Heart right ventricle (tissue), 16 donors: Measurements from ENCODE around the gene GHITM. TPM values are rescaled to one million over a fixed set of nuclear protein-coding genes. Genes with fewer than 3 reads are reported as not detected.
"Not testable (repeated sequence)": the region's sequence is repeated elsewhere in the genome, so short reads cannot be mapped to it uniquely, and the experiment has no call there.

Source experiments
- ATAC-seq, 8 donors: fragments of 200-7000 bp; cut with Tn5 transposase; one replicate each; pipeline ENCODE4 v1.9.1; 2020; ENCODE audit warnings: mild to moderate bottlenecking in 8 of 8, moderate library complexity in 8 of 8, moderate number of reproducible peaks in 1 of 8
- DNase-seq, 2 donors: peaks; one replicate each; pipeline ENCODE4 v3.0.0-alpha.2; 2020
- H3K27ac ChIP-seq, 10 donors: fragments of 200-600 bp; sonication (generic) in 2 of 10; one replicate each; pipeline versions ENCODE4 v1.5.0 to v1.8.0; 2020 to 2022; ENCODE audit warnings: mild to moderate bottlenecking in 3 of 10
- H3K27me3 ChIP-seq, 7 donors: fragments of 200-600 bp; one replicate each; pipeline ENCODE4 v1.8.0; 2021 to 2022; ENCODE audit warnings: mild to moderate bottlenecking in 2 of 7
- H3K36me3 ChIP-seq, 9 donors: fragments of 200-600 bp; sonication (generic) in 1 of 9; one replicate each; pipeline versions ENCODE4 v1.5.0 to v1.8.0; 2020 to 2022; ENCODE audit warnings: mild to moderate bottlenecking in 2 of 9
- H3K4me1 ChIP-seq, 9 donors: fragments of 200-600 bp; sonication (generic) in 1 of 9; one replicate each; pipeline versions ENCODE4 v1.5.0 to v1.8.0; 2020 to 2022; ENCODE audit warnings: mild to moderate bottlenecking in 4 of 9
- H3K4me3 ChIP-seq, 10 donors: fragments of 200-600 bp; sonication (generic) in 2 of 10; one replicate each; pipeline versions ENCODE4 v1.5.0 to v1.8.0; 2020 to 2022; ENCODE audit warnings: mild to moderate bottlenecking in 7 of 10, moderate library complexity in 2 of 10
- H3K9me3 ChIP-seq, 11 donors: fragments of 200-600 bp in 10 of 11; sonication (generic) in 2 of 11; one replicate each; pipeline versions ENCODE4 v1.5.0 to v1.8.0; 2013 to 2022; ENCODE audit warnings: mild to moderate bottlenecking in 2 of 11, control low read depth in 1 of 11, moderate library complexity in 1 of 11
- WGBS, 2 donors: extraction: QIAGEN DNeasy Blood & Tissue Kit; methylation state at CpG; one replicate each; pipeline ENCODE4 v1.1.7; 2013; ENCODE audit warnings: inconsistent platforms in 1 of 2; 5-methylcytosine and 5-hydroxymethylcytosine counted together
- intact Hi-C, 10 donors: fragments of 100-400 bp; cut with DNase I; formaldehyde crosslinking; loops; one replicate each; pipeline versions ENCODE4 v1.11.1 to v1.14.2; 2022
- polyA plus RNA-seq, 2 donors: library from polyadenylated mRNA; stranded (reverse); fragments of 200-250 nt; gene quantifications; one replicate each; pipeline ENCODE4 v1.2.3, GENCODE V29; 2013
- total RNA-seq, 10 donors: library from RNA; stranded (reverse); fragmentation: NEBNext Ultra II Directional in 3 of 10; extraction: Animal tissue kit (Norgen Biotek cat#: 25700) in 3 of 10; gene quantifications; one replicate each; pipeline versions ENCODE4 v1.2.1 to v1.2.4, GENCODE V29; 2021 to 2023
- TF ChIP-seq, protein P1 (sequence below), 9 donors: fragments of 200-600 bp; sonication (generic) in 2 of 9; IDR thresholded peaks; one replicate each; pipeline versions ENCODE4 v1.5.0 to v1.8.0; 2021 to 2022; ENCODE audit warnings: antibody characterized with exemption in 9 of 9, mild to moderate bottlenecking in 5 of 9, moderate library complexity in 1 of 9
- donor health status: Arrhythmogenic right ventricular cardiomyopathy.
- donor health status: ischemic (EF 13 %, LVEDD 7.1; RV severe dilation, severe dysfunction).
- donor health status: healthy with polysubstance abuse.
- donor health status: DM: no; HTN: yes; CAD: no.
- donor health status: DM: no; HTN: no; CAD: no.
- donor health status: ischemic (EF 25% LVEDD 6.9; RV normal size, moderate dysfunction).
- donor health status: ischemic (EF 25% LVEDD 5.7; RV mildly dilated, moderate dysfunction).
- donor health status: healthy.
- donor health status: DM: yes; HTN: yes; CAD: no.
- donor health status: Ischemic cardiomyopathy.
- donor health status: ischemic (EF 35%, LVEDD 5.7; RV mildly dilated, moderate dysfunction).
- donor health status: nonischemic (EF 11% LVEDD 7.7; RV severe dilation, severe dysfunction).
- donor health status: DM: yes; HTN: yes; CAD: no.
- donor health status: PGD.
- donor health status: ischemic (EF 29% LVEDD 5.4; RV normal size, mild dysfunction).
- donor health status: nonischemic (EF 23%, LVEDD 6.1; RV moderate dilation, normal function).

GHITM gene
- total and polyA plus RNA-seq, 12 donors: 123 to 552 (median 427) TPM

DNA sequence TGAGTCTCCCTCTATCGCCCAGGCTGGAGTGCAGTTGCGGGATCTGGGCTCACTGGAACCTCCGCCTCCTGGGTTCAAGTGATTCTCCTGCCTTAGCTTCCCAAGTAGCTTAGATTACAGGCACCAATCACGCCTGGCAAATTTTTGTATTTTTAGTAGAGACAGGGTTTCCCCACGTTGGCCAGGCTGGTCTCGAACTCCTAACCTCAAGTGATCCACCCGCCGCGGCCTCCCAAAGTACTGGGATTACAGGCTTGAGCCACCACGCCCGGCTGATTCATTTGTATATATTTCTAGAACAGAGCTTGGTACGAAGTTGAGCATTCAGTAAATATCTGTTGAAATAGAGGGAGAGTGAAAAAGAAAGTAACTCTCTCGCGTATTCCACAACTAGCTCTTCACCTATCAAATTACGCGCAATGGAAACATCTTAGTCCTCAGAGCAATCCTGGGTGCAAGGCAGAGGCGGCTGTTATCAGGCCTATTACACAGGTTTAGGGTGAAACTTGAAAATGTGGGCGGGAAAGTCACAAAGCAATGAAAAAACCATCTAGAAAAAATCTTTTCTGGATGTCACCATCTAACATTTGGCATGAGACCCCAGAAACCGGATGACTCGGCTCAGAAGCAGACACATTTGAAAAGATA lies 707 bp upstream of the GHITM start:
- 77 to 83% methylated on average over 20 of the region's 20 CpGs for WGBS, 2 donors
- intact Hi-C loops: loop anchor here in 1 of 10 donors (10.0 kb wide), 1 partner anchor 196 kb away; no protein-coding TSS in a partner anchor
- ATAC-seq (no peak), DNase-seq (peak in 1 of 2 donors; percentile 12)
- H3K27me3 ChIP-seq: no peaks in the 10 kb centered on the region
- TF ChIP-seq, protein P1, sequence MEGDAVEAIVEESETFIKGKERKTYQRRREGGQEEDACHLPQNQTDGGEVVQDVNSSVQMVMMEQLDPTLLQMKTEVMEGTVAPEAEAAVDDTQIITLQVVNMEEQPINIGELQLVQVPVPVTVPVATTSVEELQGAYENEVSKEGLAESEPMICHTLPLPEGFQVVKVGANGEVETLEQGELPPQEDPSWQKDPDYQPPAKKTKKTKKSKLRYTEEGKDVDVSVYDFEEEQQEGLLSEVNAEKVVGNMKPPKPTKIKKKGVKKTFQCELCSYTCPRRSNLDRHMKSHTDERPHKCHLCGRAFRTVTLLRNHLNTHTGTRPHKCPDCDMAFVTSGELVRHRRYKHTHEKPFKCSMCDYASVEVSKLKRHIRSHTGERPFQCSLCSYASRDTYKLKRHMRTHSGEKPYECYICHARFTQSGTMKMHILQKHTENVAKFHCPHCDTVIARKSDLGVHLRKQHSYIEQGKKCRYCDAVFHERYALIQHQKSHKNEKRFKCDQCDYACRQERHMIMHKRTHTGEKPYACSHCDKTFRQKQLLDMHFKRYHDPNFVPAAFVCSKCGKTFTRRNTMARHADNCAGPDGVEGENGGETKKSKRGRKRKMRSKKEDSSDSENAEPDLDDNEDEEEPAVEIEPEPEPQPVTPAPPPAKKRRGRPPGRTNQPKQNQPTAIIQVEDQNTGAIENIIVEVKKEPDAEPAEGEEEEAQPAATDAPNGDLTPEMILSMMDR (IDR thresholded peaks at IDR 0.05): no peak
- H3K4me1 ChIP-seq: peaks cover 0 to 31% (median 21%) of the 10 kb centered on the region in 9 donors
- peak overlapping the region in 9 of 10 donors; percentile 51 to 100 (median 97) for H3K27ac ChIP-seq
- peak overlapping the region in 9 of 10 donors; percentile 76 to 100 (median 93) for H3K4me3 ChIP-seq
- H3K9me3 ChIP-seq: no peaks in the 10 kb centered on the region
- peaks cover 0 to 25% (median 14%) of the 10 kb centered on the region in 9 donors for H3K36me3 ChIP-seq

DNA sequence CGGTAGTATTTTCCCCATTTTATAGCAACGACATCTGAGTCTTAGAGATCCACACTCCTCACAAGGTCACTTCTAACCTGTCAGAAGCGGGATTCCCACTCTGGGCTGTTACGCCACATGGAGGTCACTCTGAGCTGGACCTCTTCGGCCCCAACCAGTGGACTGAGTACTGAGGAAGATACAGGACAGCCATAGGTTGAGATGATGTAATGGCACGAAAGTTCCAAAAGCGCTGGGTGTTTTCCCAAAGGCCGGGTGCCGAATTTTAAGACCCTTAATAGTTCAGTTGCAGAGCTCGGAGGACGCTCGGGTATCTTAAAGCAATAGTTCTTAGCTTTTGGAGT lies 699 bp downstream of the GHITM start:
- no peak for DNase-seq
- Histone ChIP-seq H3K9me3 (no peaks in the 10 kb centered on the region), H3K4me3 (peak overlapping the region; percentile 76 to 100 (median 94)), H3K4me1 (peaks cover 0 to 31% (median 21%) of the 10 kb centered on the region in 9 donors), H3K27ac (peak overlapping the region; percentile 89 to 100 (median 97)), H3K36me3 (peaks cover 0 to 40% (median 28%) of the 10 kb centered on the region in 9 donors), H3K27me3 (no peaks in the 10 kb centered on the region)
- 6 to 7% methylated on average over 12 of the region's 12 CpGs for WGBS, 2 donors
- intact Hi-C loops: loop anchor here in 2 of 10 donors (10.0 kb wide), 2 partner anchors 65 to 185 kb away; partner anchors contain the start of gene CCSER2 (in 1 of the 2)
- TF ChIP-seq, protein P1 (IDR thresholded peaks at IDR 0.05): no peak
- peak in 6 of 8 donors; percentile 12 to 41 (median 20) for ATAC-seq

DNA sequence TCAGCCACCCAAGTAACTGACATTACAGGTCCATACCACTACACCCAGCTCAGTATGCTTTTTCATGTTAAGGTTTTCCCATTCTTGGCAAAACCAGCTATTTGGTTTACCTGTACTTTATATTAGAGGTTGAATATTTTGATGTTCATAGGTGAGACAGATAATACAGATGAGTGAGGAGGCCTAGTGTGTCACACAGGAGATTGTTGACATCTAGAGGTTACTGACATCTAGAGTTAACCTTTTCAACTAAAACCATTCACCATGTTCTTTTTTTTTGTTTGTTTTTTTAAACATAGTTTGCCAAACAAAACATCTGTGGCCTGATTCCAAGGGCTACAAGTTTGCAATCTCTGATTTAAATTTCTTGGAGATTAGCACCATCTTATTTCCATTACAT lies 8.0 kb downstream of the GHITM start:
- Histone ChIP-seq H3K27ac (no peak overlapping the region), H3K9me3 (no peaks in the 10 kb centered on the region), H3K4me3 (no peak overlapping the region), H3K4me1 (peaks cover 0 to 7% (median 0%) of the 10 kb centered on the region in 9 donors), H3K27me3 (no peaks in the 10 kb centered on the region), H3K36me3 (peaks cover 0 to 100% (median 77%) of the 10 kb centered on the region in 9 donors)
- ATAC-seq (no peak), DNase-seq (no peak)
- TF ChIP-seq, protein P1 (IDR thresholded peaks at IDR 0.05): no peak
- intact Hi-C loops: loop anchor here in 4 of 10 donors (5.0 to 10.0 kb wide), 5 partner anchors 55 to 177 kb away; partner anchors contain the start of gene CCSER2 (in 1 of the 4)

DNA sequence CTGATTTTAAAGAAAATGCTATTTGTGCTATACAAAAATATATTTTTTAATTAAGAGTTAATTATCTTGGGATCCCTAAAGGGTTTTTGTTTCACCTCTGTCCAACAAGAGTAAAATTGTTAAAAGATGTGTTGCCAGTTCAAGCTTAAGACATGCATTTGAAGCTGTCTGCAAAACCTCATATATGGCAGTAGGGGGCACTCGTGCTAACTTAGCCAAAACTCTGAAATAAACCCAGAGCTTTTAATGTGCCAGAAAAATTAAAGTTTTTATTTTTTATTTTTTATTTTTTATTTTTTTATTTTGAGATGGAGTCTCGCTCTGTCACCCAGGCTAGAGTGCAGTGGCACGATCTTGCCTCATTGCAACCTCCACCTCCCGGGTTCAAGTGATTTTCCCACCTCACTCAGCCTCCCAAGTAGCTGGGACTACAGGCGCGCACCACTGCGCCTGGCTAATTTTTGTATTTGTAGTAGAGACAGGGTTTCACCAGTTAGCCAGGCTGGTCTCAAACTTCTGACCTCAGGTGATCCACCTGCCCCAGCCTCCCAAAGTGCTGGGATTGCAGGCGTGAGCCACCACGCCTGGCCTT lies 8.8 kb downstream of the GHITM start:
- H3K27ac ChIP-seq, H3K4me3 ChIP-seq, DNase-seq, H3K9me3 ChIP-seq, H3K4me1 ChIP-seq, ATAC-seq, H3K27me3 ChIP-seq: not testable (repeated sequence)
- TF ChIP-seq, protein P1 (IDR thresholded peaks at IDR 0.05): peak; percentile 30 to 88 (median 69)
- intact Hi-C loops: loop anchor here in 4 of 10 donors (2.0 to 10.0 kb wide), 6 partner anchors 54 to 177 kb away; partner anchors contain the start of gene CCSER2 (in 1 of the 4)
- H3K36me3 ChIP-seq: peaks cover 0 to 100% (median 73%) of the 10 kb centered on the region in 9 donors
- 79 to 87% methylated on average over 9 of the region's 9 CpGs for WGBS, 2 donors
